Uterus (tissue), 4 donors: Measurements from ENCODE around the gene IRS2. TPM values are rescaled to one million over a fixed set of nuclear protein-coding genes. Genes with fewer than 3 reads are reported as not detected.

Source experiments
- DNase-seq, 2 donors: peaks; one replicate each; pipeline ENCODE4 v3.0.0-alpha.2; 2019 to 2020
- H3K27ac ChIP-seq, 2 donors: fragments of 200-600 bp; sonication (generic); 1 replicate in 1 of 2; 2 replicates in 1 of 2; pipeline ENCODE4 v1.5.1; 2016 to 2018
- H3K27me3 ChIP-seq, 2 donors: fragments of 200-600 bp; sonication (generic); one replicate each; pipeline ENCODE4 v1.5.1; 2018 to 2019; ENCODE audit warnings: control low read depth in 1 of 2
- H3K36me3 ChIP-seq, 2 donors: fragments of 200-600 bp; sonication (generic); one replicate each; pipeline ENCODE4 v1.5.1; 2019; ENCODE audit warnings: control low read depth in 1 of 2
- H3K4me1 ChIP-seq, 2 donors: fragments of 200-600 bp; sonication (generic); one replicate each; pipeline ENCODE4 v1.5.1; 2018 to 2019; ENCODE audit warnings: control low read depth in 1 of 2
- H3K4me3 ChIP-seq, 2 donors: fragments of 200-600 bp; sonication (generic); 1 replicate in 1 of 2; 2 replicates in 1 of 2; pipeline ENCODE4 v1.5.1; 2018 to 2019; ENCODE audit warnings: mild to moderate bottlenecking in 1 of 2
- H3K9me3 ChIP-seq, 2 donors: fragments of 200-600 bp; sonication (generic); one replicate each; pipeline ENCODE4 v1.5.1; 2019; ENCODE audit warnings: control low read depth in 1 of 2
- POLR2A ChIP-seq, 2 donors: fragments of 450-650 bp; IDR thresholded peaks; one replicate each; pipeline ENCODE4 v1.6.1; 2016; ENCODE audit warnings: antibody characterized with exemption in 2 of 2, mild to moderate bottlenecking in 1 of 2, moderate library complexity in 1 of 2
- intact Hi-C: fragments of 100-400 bp; cut with DNase I; formaldehyde crosslinking; loops from one replicate; pipeline ENCODE4 v1.15.1; 2023; ENCODE audit warnings: low total_unique reads
- total RNA-seq, 4 donors: library from RNA; depleted of rRNA in 3 of 4; stranded (reverse); fragments of >200 nt in 3 of 4; gene quantifications; one replicate each; pipeline versions ENCODE4 v1.1.0 to v1.2.4, GENCODE V29; 2014 to 2023
- TF ChIP-seq, protein P1 (sequence below), 4 experiments: fragments of 200-600 bp in 2 of 4; fragments of 450-650 bp in 2 of 4; sonication (generic) in 2 of 4; IDR thresholded peaks; one replicate each; pipeline ENCODE4 v1.5.1; 2016 to 2019; ENCODE audit warnings: antibody characterized with exemption in 4 of 4, mild to moderate bottlenecking in 2 of 4, moderate library complexity in 1 of 4
- donor health status: DM: yes; HTN: yes; CAD: no.

Gene IRS2
- total RNA-seq, 4 donors from 2014 or later = 6.5 to 20.3 (median 11.7) TPM

DNA sequence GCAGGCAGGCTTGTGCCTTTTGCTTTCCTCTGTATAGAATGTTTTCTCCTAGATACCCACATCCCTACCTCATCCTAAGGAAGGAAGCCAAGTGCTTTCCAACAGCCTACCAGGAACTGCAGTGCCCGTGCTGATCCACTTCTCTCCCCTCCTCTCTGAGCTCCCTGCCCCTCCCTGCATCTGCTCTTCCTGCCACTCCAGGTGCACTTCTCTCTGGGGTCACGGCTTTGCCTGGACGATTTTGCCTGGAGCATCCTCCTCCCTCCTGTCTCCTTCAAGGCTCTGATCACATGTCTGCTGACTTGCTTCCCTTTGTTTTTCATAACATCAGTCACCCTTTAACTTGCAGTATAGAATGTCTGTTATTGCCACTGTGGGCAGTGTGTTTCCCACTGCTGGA lies 34.7 kb upstream of the IRS2 start:
- H3K4me3 ChIP-seq = no peak overlapping the region
- no peak overlapping the region for H3K27ac ChIP-seq
- DNase-seq = no peak
- intact Hi-C loops = no loop called here
- no peaks in the 10 kb centered on the region for H3K4me1 ChIP-seq
- no peaks in the 10 kb centered on the region for H3K36me3 ChIP-seq
- no peaks in the 10 kb centered on the region for H3K27me3 ChIP-seq
- TF ChIP-seq, protein P1, sequence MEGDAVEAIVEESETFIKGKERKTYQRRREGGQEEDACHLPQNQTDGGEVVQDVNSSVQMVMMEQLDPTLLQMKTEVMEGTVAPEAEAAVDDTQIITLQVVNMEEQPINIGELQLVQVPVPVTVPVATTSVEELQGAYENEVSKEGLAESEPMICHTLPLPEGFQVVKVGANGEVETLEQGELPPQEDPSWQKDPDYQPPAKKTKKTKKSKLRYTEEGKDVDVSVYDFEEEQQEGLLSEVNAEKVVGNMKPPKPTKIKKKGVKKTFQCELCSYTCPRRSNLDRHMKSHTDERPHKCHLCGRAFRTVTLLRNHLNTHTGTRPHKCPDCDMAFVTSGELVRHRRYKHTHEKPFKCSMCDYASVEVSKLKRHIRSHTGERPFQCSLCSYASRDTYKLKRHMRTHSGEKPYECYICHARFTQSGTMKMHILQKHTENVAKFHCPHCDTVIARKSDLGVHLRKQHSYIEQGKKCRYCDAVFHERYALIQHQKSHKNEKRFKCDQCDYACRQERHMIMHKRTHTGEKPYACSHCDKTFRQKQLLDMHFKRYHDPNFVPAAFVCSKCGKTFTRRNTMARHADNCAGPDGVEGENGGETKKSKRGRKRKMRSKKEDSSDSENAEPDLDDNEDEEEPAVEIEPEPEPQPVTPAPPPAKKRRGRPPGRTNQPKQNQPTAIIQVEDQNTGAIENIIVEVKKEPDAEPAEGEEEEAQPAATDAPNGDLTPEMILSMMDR (IDR thresholded peaks at IDR 0.05) = no peak
- no peak for TF ChIP-seq POLR2A (IDR thresholded peaks at IDR 0.05)
- H3K9me3 ChIP-seq = no peaks in the 10 kb centered on the region

DNA sequence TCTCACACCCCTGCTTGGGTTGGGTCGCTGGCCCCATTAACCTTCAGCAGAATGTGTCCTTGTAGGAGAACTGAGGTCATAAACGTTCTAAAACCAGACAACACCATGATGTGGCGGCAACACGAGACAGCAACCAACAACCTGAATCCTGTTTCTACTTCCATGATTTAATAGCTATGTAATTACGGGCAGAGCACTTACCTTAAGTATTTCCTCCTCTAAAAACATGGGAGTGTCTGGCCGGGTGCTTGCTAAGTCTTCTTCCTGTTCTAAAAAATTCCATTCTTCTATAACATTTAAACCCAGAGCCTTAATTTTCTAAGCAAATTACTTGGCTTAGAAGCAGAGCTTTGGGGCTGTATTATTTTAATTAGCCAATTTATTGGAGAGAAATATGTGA lies 33.5 kb upstream of the IRS2 start:
- intact Hi-C loops = no loop called here
- DNase-seq = no peak

DNA sequence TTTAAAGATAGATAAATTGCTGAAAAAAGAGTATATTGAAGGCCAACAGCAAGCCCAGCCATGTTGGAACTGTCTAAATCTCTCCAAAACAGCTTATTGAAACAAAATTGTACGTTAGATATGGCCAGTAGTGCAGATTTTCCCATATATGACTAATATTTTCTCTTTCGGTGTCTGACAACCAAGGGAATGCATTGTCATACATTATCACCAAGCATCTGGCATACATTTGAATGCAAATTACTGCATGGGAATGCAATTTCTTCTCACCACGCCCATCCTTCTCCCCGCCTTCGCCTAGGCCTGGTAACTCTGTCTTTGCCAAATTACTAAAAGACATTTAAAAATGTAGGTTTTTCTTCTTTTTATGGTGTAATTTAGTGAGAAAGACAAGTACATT lies 32.5 kb upstream of the IRS2 start:
- no peak for DNase-seq
- H3K4me3 ChIP-seq = no peak overlapping the region
- H3K9me3 ChIP-seq = no peaks in the 10 kb centered on the region
- no peak for TF ChIP-seq POLR2A (IDR thresholded peaks at IDR 0.05)
- TF ChIP-seq, protein P1 (IDR thresholded peaks at IDR 0.05) = no peak
- no peaks in the 10 kb centered on the region for H3K36me3 ChIP-seq
- no peak overlapping the region for H3K27ac ChIP-seq
- H3K4me1 ChIP-seq = no peaks in the 10 kb centered on the region
- intact Hi-C loops = no loop called here
- H3K27me3 ChIP-seq = no peaks in the 10 kb centered on the region

More for the DNA sequence above, 33.5 kb upstream of the IRS2 start:
- Histone ChIP-seq H3K4me1 (no peaks in the 10 kb centered on the region), H3K27ac (no peak overlapping the region), H3K27me3 (no peaks in the 10 kb centered on the region), H3K4me3 (no peak overlapping the region), H3K36me3 (no peaks in the 10 kb centered on the region), H3K9me3 (no peaks in the 10 kb centered on the region)
- TF ChIP-seq, protein P1 (IDR thresholded peaks at IDR 0.05) = no peak

DNA sequence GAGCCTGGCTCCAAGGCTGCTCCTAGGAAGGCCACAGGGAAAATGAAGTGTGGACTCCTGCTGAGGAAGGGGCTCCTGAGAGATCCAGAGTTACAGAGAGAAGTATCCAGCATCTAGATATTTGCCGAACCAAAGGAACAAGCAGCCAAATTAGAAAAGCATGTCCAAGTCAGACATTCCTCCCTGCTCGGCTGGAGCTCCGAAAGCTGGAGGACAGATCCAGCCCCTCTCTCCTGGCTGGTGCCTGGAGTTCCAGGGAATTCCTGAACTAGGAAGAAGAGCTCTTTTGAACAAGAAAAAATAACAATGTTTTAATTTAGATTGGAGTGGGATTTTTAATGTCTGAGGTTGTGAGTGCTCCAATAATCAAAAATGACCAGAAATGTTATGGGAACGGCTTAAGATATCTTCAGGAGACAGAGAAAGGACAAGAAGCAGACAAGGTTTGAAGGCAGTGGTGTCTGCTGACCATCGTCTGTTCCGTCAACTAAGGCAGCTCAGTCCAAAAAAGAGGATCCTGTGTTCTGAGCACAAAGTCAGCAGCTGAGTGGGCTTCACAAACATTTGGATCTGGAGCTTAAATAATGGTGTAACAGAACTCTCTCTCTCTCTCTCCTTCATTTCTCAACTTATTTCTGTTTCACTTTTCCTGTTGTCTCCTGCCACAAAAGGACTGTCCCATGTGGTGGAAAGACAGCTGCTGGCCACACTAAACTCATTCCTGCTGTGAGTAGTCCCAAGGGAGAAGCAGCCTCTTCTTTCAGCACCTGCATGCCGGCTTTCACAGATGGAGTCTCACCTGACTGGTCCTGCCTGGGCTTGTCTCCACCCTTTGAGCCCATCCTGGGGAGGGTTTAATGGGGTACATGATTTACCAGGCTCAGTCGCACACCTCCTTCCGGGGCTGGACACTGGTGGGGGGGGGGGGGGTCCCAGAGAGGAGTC lies 31.5 kb upstream of the IRS2 start:
- Histone ChIP-seq H3K27ac (no peak overlapping the region), H3K9me3 (no peaks in the 10 kb centered on the region), H3K4me3 (no peak overlapping the region), H3K27me3 (no peaks in the 10 kb centered on the region), H3K36me3 (no peaks in the 10 kb centered on the region), H3K4me1 (no peaks in the 10 kb centered on the region)
- intact Hi-C loops = no loop called here
- no peak for DNase-seq
- TF ChIP-seq, protein P1 (IDR thresholded peaks at IDR 0.05) = no peak
- no peak for TF ChIP-seq POLR2A (IDR thresholded peaks at IDR 0.05)

DNA sequence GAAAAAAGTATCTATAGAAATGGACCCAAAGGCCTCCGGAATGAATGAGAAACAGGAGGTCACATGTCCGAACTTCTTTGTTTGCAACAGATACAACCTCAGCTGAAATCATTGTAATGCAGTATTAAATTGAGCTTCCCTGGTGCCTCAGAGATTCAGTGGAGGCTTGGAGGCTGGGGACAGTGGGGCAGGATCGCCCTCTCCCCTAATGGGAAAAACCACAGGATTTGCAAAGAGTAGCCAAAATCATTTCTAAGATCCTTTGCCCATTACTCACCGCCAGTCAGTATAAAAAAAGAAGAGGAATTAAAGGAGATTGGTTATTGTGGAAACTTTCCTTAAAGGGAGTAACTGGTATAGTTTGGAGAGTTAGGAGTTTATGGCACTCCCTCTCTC lies 30.4 kb upstream of the IRS2 start:
- Histone ChIP-seq H3K27ac (no peak overlapping the region), H3K4me3 (no peak overlapping the region), H3K4me1 (no peaks in the 10 kb centered on the region), H3K9me3 (no peaks in the 10 kb centered on the region), H3K27me3 (no peaks in the 10 kb centered on the region), H3K36me3 (no peaks in the 10 kb centered on the region)
- no peak for DNase-seq
- TF ChIP-seq, protein P1 (IDR thresholded peaks at IDR 0.05) = no peak
- no peak for TF ChIP-seq POLR2A (IDR thresholded peaks at IDR 0.05)
- intact Hi-C loops = no loop called here
